HUDEP-2 (cell line): ENCODE measurements around the gene LDLRAD3.
A peak's percentile ranks its signal among the peaks of the same experiment; 100 is the strongest.
"Not testable (repeated sequence)": the region's sequence is repeated elsewhere in the genome, so short reads cannot be mapped to it uniquely, and the experiment has no call there.

Experiments used
- DNase-seq, 76 experiments: peaks; one replicate each; lab custom pipeline; 2025; ENCODE audit not compliant: unreplicated experiment in 76 of 76; lab: John Stamatoyannopoulos, UW

Gene LDLRAD3

GRCh38 chr11:36037031-36037430, 93.2 kb downstream of the LDLRAD3 start:
- DNase-seq, result no peak

DNA sequence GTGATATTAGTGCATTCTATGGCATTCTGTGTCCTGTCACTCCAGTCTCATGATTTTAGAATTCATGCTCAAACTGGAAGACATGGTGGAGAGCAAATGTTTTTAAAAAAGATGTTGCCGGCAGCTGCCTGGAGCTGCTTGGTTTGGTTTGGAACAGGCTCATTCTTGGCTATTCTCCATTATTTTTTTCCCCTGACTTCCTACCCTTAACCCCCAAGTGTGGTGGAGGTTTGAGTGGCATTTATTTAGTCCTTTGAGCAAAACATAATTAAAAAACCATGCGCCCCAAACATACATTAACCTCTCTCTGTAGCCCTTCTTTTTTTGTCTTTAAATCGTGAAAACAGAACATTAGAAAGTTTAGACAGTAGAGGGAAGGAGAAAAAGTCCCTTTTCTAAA, 94.7 kb downstream of the LDLRAD3 start:
- DNase-seq, result no peak

- DNase-seq, result no peak
These were observed 95.6 kb downstream of the LDLRAD3 start for GRCh38 chr11:36039471-36039870.

DNA sequence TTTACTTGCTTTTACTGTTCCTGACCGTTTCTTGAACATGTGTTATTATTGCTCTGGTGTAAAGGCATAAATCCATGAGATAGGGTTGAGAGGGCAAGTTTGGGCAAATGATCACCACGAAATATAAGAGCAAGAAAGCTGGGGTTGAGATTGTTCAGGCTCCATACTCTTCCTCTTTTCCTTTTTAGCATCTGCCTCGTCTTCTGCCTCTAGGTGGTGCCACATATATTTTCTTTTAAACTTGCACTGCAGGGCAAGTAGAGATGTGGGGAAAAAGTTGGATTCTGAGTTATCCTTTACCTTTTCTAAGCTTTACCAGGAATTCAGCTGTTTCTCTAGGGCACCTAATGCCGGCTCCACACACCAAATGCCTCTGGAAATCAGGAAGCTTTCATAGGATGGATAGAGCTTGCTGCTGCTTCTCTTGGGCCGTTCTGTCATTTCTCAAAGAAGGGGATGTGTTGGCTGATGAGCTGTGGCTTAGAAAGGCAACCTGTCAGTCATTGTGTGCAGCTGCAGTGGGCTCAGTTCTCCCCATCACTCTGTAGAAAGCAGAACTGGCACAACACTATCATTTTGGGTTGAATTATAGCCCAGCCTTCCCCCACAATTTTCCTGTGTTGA, 98.2 kb downstream of the LDLRAD3 start:
- peak in 17 of 76 experiments; percentile 5 to 36 (median 14) for DNase-seq

- DNase-seq, result peak in 1 of 76 experiments; percentile 2
These were observed 100.8 kb downstream of the LDLRAD3 start for GRCh38 chr11:36044636-36045035.

GRCh38 chr11:36045945-36046344, 102.1 kb downstream of the LDLRAD3 start:
- DNase-seq, result not testable (repeated sequence)

- DNase-seq, result no peak
These were observed 103.1 kb downstream of the LDLRAD3 start for GRCh38 chr11:36046932-36047331.

DNA sequence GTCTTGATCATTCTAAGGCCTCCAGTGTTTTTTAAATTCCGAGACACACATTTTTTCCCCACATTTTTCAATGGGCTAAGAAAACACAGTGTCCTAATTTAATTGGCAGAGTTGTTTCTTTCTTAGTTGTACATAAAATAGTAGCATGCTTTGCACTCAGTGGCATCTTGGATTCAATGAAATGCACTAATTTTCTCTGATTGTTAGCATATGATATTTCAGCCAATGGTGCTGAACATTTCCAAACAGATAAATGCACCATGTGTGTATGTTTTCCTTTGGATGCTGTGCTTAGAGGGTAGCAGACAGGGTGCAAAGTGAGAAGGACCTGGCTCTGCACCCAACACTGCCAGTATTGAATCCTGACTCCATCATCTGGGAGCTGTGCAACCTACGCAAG, 103.5 kb downstream of the LDLRAD3 start:
- no peak for DNase-seq

DNA sequence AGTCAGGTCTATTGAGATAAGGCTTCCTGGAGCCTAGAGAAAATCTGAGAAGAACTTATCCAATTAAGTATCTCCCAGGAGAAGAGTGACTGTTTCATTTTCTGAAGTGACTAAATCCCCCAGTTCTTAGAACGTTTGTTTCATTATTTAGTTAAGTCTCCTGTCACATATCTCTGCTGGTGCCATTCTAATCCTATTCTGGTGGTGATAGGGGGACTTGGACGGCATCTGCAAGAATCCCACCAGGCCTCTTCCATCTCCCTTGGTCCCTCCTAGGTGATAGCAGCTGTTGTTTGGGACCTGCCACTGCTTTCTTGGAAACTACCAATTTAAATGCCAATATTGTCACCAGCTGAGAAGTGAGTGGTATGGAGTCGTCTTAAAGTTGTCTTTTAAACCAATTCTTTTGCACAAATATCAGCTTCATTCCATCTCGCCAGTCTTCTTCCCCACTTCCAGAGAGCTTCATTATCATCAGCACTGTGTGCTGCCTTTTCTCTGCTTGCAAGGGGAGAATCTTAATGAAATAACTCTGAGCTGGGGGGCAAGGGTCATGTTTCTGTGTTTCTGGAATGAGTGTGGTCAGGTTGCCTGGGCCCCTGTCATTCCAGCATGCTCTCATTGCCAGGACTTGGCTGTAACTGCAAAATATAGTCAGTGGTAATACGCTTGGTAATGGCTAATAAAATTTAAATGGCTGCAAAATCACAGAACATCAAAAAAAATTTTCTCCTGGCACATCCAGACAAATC, 104.8 kb downstream of the LDLRAD3 start:
- DNase-seq, result no peak

DNA sequence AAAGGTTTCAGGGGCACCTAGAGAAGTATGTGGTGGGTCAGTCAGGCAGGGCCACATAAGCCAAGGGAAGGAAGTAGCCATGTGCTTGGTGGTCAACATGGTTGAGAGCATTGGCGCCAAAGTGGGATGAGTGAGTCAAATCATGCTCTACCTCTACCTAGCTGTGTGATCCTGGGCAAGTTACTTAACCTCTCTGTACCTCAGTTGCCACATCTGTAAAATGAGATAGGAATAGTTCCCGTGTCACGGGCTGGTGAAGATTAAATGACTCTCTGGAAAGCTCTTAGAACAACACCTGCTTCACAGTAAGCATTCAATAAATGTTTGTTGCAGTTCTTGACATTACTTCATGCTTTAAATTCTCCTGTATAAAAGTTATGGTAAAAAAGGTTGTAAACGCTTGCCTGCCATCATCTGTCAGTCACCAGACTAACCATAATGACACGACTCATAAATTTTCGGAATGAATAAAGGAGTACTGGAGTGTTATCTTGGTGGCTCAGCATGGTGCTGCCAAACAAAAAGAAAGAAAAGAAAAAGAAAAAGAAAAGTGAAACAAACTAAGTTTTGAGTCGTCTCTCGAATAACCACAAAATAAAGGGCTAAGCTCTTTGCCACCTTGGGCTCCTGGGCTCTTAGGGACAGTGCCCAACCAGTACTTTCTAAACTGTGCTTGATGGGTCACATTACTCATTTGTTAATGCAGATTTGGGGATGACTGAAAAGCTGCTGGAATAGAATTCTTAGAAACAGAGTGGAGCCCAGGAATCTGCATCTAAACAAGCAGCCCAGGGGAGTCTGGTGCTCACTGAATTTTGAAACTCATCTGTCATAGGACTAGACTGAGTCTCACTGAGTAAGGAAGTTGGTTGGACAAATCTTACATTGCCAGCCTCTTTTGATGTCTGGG, 107.6 kb downstream of the LDLRAD3 start:
- DNase-seq, result no peak

DNA sequence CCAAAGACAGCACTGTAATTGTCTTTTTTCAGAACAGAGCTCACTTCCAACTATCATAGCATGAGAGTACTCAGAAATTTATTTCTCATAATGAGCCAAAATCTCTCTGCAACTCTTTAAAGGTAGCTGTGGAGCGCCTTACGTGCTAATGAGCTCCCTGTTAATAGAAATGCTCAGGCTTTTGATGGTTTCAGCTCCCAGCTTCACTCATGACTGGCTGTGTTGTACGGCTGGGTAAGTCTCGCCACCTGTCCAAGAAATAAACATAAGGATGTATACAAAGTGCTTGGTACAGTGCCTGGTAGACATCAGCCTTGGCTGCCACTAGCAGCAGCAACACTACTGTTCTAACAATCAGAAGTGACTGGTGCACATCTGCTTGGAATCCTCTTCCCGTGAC, 109.4 kb downstream of the LDLRAD3 start:
- no peak for DNase-seq

GRCh38 chr11:36053862-36054261, 110.0 kb downstream of the LDLRAD3 start:
- DNase-seq, result no peak

DNA sequence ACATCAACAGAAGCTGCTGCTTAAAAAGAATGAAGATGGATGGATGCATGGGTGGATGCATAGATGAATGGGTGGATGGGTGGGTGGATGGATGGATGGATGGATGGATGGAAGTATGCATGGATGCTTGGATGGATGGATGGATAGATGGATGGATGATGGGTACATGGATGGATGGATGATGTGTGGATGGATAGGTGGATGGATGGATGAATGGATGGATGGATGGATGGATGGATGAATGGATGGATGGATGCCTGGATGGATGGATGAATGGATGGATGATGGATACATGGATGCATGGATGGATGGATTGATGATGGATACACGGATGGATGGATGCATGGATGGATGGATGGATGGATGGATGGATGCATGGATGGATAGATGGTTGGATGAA, 110.8 kb downstream of the LDLRAD3 start:
- no peak for DNase-seq

- DNase-seq, result peak in 29 of 76 experiments; percentile 3 to 45 (median 15)
These were observed 112.4 kb downstream of the LDLRAD3 start for GRCh38 chr11:36056160-36056751.

GRCh38 chr11:36057379-36058042, 113.6 kb downstream of the LDLRAD3 start:
- DNase-seq, result no peak

DNA sequence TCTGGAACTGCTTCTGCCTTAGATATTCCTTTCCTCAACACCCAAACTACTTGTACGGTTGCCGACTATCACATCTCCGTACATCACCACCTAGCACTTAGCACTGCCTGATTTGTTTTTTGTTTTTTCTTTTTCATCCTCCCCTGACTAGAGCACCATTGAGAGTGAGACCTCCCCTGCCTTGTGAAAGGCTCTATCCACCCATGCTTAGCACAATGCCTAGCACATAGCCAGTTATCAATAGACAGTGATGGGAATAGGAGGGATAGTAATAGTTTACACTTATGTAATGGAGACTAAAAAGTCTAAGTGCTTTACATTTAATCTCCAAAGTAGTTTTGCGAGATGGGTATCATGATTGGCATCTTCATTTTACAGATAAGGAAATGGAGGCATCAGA, 115.8 kb downstream of the LDLRAD3 start:
- no peak for DNase-seq

DNA sequence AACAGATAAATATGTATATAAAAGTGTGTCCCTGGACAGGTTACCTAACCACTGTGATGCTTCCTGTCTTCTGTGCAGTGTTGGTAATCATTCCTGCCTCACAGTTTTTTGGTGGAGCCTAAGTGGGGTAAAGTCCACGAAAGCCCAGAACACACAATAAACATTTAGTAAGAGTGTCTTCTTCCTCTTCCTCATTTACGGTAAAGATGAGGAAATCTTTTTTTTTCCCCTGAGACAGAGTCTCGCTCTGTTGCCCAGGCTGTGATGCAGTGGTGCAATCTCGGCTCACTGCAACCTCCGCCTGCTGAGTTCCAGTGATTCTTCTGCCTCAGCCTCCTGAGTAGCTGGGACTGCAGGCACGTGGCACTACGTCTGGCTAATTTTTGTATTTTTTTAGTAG, 117.1 kb downstream of the LDLRAD3 start:
- DNase-seq, result no peak

- no peak for DNase-seq
These were observed 117.6 kb downstream of the LDLRAD3 start for GRCh38 chr11:36061471-36061870.

DNA sequence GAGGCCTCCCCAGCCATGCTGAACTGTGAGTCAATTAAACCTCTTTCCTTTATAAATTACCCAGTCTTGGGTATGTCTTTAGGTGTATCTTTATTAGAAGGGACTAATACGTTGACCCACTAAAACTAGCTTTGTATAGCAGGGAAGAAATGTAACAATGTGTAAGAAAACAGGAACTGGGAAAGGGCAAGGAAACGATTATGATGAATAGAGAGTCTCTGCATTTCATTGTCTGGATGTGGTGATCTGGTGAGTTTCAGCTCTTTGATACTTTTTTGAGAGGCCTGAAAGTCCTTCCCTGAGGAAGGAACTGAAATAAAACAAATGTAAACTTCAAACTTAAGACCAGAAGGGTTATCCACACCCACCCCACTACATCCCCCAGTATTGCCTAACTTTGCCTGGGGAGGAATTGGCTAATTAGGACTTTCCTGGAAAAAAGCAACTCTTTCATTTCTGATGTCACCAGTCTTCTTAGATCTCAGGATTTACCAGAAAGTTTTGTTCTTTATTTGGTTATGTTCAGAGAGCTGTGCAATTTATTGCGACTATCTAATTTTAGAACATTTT, 119.0 kb downstream of the LDLRAD3 start:
- no peak for DNase-seq

GRCh38 chr11:36065436-36065835, 121.6 kb downstream of the LDLRAD3 start:
- DNase-seq, result peak in 6 of 76 experiments; percentile 9 to 22 (median 16)
